ENCODE results near the gene TGFB1I1. TPM values are rescaled to one million over a fixed set of nuclear protein-coding genes. Genes with fewer than 3 reads are reported as not detected.
"Not testable (repeated sequence)": the region's sequence is repeated elsewhere in the genome, so short reads cannot be mapped to it uniquely, and the experiment has no call there.

The TGFB1I1 gene
- total RNA-seq, 8 experiments from 2014 or later, result 0.87 to 18.3 (median 3.0) TPM

- ATAC-seq (replicated peaks in 6 of 8); in situ Hi-C loops (cut with MboI; ENCODE audit: low pct_unique_long_range_greater_than_20kb in 2 of 9, low sequenced_read_pairs in 9 of 9, unreplicated experiment in 9 of 9); H3K27ac ChIP-seq; H3K4me3 ChIP-seq; H3K4me1 ChIP-seq (replicated peaks in 1 of 2): not testable (repeated sequence)
- WGBS, 10 experiments, result 51 to 88% (median 80%) methylated on average over 1 to 4 of the region's 4 CpGs; no CpG with 5 or more reads in 6 of the 10 experiments
These were observed 12.1 kb downstream of the TGFB1I1 start for GRCh38 chr16:31484048-31484447.

- Histone ChIP-seq H3K4me3 (no peak overlapping the region), H3K27ac (no peak overlapping the region), H3K4me1 (replicated peaks in 1 of 2) (peaks cover 0 to 6% of the 10 kb centered on the region in 2 donors)
- peak in 7 of 8 experiments; percentile 7 to 65 (median 15) for ATAC-seq (replicated peaks in 6 of 8)
- in situ Hi-C loops (cut with MboI; ENCODE audit: low pct_unique_long_range_greater_than_20kb in 2 of 9, low sequenced_read_pairs in 9 of 9, unreplicated experiment in 9 of 9), result no loop called here
- WGBS, 10 experiments, result 0 to 67% (median 11%) methylated on average over 1 to 5 of the region's 14 CpGs; no CpG with 5 or more reads in 1 of the 10 experiments
These were observed 12.7 kb downstream of the TGFB1I1 start for GRCh38 chr16:31484491-31485171.

GRCh38 chr16:31485571-31485970 lies 13.6 kb downstream of the TGFB1I1 start:
- 40 to 88% (median 58%) methylated on average over 1 to 11 of the region's 17 CpGs; no CpG with 5 or more reads in 4 of the 10 experiments for WGBS, 10 experiments
- Histone ChIP-seq H3K4me1 (replicated peaks in 1 of 2) (peaks cover 0 to 6% of the 10 kb centered on the region in 2 donors), H3K27ac (no peak overlapping the region), H3K4me3 (no peak overlapping the region)
- in situ Hi-C loops (cut with MboI; ENCODE audit: low pct_unique_long_range_greater_than_20kb in 2 of 9, low sequenced_read_pairs in 9 of 9, unreplicated experiment in 9 of 9), result no loop called here
- no peak for ATAC-seq (replicated peaks in 6 of 8)

GRCh38 chr16:31486045-31486444 lies 14.1 kb downstream of the TGFB1I1 start:
- in situ Hi-C loops (cut with MboI; ENCODE audit: low pct_unique_long_range_greater_than_20kb in 2 of 9, low sequenced_read_pairs in 9 of 9, unreplicated experiment in 9 of 9), result no loop called here
- WGBS, 10 experiments, result 81 to 100% (median 93%) methylated on average over 4 to 5 of the region's 5 CpGs; no CpG with 5 or more reads in 6 of the 10 experiments
- no peak overlapping the region for H3K4me3 ChIP-seq
- H3K27ac ChIP-seq, result no peak overlapping the region
- peaks cover 0 to 6% of the 10 kb centered on the region in 2 donors for H3K4me1 ChIP-seq (replicated peaks in 1 of 2)
- no peak for ATAC-seq (replicated peaks in 6 of 8)

DNA sequence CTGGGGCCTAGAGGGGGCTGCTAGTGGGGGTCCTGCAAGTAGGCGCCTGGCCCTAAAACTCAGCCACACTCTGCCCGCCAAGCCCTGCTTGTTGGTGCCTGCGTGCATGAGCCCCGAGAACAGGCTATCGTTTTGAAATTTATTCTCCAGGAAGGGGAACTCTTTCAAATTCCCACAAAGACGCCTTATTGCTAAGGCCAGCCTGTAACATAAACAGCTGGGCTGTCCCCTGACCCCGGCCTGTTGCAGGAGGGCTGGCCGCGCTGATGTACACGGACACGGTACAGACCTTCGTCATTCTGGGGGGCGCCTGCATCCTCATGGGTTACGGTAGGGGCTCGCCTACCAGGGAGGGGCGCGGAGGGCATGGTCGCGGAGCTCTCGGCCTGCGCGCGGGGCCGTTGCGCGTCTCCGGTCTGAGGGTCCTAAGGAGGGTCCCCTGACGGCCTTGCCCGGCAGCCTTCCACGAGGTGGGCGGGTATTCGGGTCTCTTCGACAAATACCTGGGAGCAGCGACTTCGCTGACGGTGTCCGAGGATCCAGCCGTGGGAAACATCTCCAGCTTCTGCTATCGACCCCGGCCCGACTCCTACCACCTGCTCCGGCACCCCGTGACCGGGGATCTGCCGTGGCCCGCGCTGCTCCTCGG lies 15.2 kb downstream of the TGFB1I1 start:
- peaks cover 0 to 6% of the 10 kb centered on the region in 2 donors for H3K4me1 ChIP-seq (replicated peaks in 1 of 2)
- ATAC-seq (replicated peaks in 6 of 8), result peak in 6 of 8 experiments; percentile 1 to 36 (median 33)
- WGBS, 10 experiments, result 0 to 100% (median 25%) methylated on average over 1 to 26 of the region's 48 CpGs; no CpG with 5 or more reads in 1 of the 10 experiments
- H3K27ac ChIP-seq, result no peak overlapping the region
- in situ Hi-C loops (cut with MboI; ENCODE audit: low pct_unique_long_range_greater_than_20kb in 2 of 9, low sequenced_read_pairs in 9 of 9, unreplicated experiment in 9 of 9), result no loop called here
- H3K4me3 ChIP-seq, result peak overlapping the region; percentile 30 to 44 (median 35)

GRCh38 chr16:31487720-31488467 lies 15.9 kb downstream of the TGFB1I1 start:
- Histone ChIP-seq H3K27ac (no peak overlapping the region), H3K4me3 (peak overlapping the region; percentile 30 to 44 (median 35)), H3K4me1 (replicated peaks in 1 of 2) (peaks cover 0 to 6% of the 10 kb centered on the region in 2 donors)
- in situ Hi-C loops (cut with MboI; ENCODE audit: low pct_unique_long_range_greater_than_20kb in 2 of 9, low sequenced_read_pairs in 9 of 9, unreplicated experiment in 9 of 9), result no loop called here
- peak; percentile 67 to 90 (median 86) for ATAC-seq (replicated peaks in 6 of 8)
- 0% methylated on average over 2 to 4 of the region's 60 CpGs; no CpG with 5 or more reads in 8 of the 10 experiments for WGBS, 10 experiments

DNA sequence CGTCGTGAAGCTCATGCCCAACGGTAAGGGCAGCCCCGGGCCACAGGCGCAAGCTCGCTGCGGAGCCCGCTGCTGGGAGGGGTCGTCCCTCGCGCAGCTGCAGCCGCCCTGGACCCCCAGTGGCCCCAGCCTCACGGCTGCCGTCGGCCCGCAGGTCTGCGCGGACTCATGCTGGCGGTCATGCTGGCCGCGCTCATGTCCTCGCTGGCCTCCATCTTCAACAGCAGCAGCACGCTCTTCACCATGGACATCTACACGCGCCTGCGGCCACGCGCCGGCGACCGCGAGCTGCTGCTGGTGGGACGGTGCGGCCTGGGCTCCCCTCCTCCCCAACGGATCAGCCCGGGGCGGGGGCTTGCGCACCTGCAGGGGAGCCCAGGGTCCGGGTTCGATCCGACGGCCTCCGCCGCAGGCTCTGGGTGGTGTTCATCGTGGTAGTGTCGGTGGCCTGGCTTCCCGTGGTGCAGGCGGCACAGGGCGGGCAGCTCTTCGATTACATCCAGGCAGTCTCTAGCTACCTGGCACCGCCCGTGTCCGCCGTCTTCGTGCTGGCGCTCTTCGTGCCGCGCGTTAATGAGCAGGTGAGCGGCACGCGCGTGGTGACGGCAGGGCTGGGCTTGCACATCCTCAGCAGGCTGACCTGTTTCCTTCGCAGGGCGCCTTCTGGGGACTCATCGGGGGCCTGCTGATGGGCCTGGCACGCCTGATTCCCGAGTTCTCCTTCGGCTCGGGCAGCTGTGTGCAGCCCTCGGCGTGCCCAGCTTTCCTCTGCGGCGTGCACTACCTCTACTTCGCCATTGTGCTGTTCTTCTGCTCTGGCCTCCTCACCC lies 16.7 kb downstream of the TGFB1I1 start:
- Histone ChIP-seq H3K27ac (no peak overlapping the region), H3K4me1 (replicated peaks in 1 of 2) (peaks cover 0 to 6% of the 10 kb centered on the region in 2 donors), H3K4me3 (peak overlapping the region; percentile 30 to 44 (median 35))
- in situ Hi-C loops (cut with MboI; ENCODE audit: low pct_unique_long_range_greater_than_20kb in 2 of 9, low sequenced_read_pairs in 9 of 9, unreplicated experiment in 9 of 9), result no loop called here
- ATAC-seq (replicated peaks in 6 of 8), result peak in 2 of 8 experiments; percentile 2 to 9
- 20 to 100% (median 87%) methylated on average over 1 to 7 of the region's 77 CpGs; no CpG with 5 or more reads in 6 of the 10 experiments for WGBS, 10 experiments

DNA sequence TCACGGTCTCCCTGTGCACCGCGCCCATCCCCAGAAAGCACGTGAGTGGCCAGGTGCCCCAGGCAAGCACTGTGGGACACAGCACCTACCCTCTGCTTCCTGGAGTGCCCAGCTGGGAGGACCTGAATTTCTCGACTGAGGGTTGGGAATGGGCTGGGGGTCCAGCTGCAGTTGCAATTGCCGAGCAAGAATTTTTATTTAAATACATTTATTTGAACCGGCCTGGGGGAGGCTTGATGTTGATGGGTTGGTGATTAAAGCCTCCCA lies 17.3 kb downstream of the TGFB1I1 start:
- WGBS, 10 experiments, result 86 to 100% (median 93%) methylated on average over 1 to 4 of the region's 7 CpGs; no CpG with 5 or more reads in 5 of the 10 experiments

GRCh38 chr16:31489616-31490584 lies 17.9 kb downstream of the TGFB1I1 start:
- no peak overlapping the region for H3K4me3 ChIP-seq
- in situ Hi-C loops (cut with MboI; ENCODE audit: low pct_unique_long_range_greater_than_20kb in 2 of 9, low sequenced_read_pairs in 9 of 9, unreplicated experiment in 9 of 9), result no loop called here
- WGBS, 10 experiments, result 62 to 92% (median 88%) methylated on average over 6 to 15 of the region's 22 CpGs; no CpG with 5 or more reads in 6 of the 10 experiments
- H3K27ac ChIP-seq, result no peak overlapping the region
- no peak for ATAC-seq (replicated peaks in 6 of 8)
- peaks cover 0 to under 1% of the 10 kb centered on the region in 2 donors for H3K4me1 ChIP-seq (replicated peaks in 1 of 2)

More for the DNA sequence above, 17.3 kb downstream of the TGFB1I1 start:
- H3K27ac ChIP-seq, result no peak overlapping the region
- no peak for ATAC-seq (replicated peaks in 6 of 8)
- in situ Hi-C loops (cut with MboI; ENCODE audit: low pct_unique_long_range_greater_than_20kb in 2 of 9, low sequenced_read_pairs in 9 of 9, unreplicated experiment in 9 of 9), result no loop called here
- no peak overlapping the region for H3K4me3 ChIP-seq
- peaks cover 0 to 6% of the 10 kb centered on the region in 2 donors for H3K4me1 ChIP-seq (replicated peaks in 1 of 2)

DNA sequence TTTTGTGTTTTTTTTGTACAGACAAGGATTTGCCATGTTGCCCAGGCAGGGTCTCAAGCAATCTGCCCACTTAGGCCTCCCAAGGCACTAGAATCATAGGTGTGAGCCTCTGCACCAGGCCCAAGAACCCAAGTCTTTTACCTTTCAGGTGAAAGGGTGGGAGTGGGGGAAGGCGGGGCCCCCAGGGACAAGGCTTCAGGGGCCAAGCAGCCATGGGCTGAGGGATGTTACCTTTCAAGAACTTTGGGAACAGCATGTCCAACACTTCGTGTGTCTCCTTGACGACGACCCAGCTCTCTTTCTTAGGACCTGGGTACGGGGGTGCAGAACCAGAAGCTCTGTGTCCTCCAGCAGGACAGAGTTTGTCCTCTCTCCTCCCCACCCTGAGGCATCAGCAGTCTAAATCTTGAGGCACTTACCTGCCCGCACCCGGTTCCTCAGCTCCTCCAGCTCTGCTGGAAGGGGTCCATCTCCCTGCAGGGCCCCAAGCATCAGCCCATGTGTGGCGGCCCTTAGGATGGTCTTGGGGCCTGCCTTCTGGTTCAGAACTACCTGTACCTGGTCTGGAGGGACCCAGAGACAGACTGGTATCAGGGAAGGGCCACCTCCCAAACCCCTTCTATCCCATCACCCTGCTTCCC lies 19.9 kb downstream of the TGFB1I1 start:
- no peak for ATAC-seq (replicated peaks in 6 of 8)
- in situ Hi-C loops (cut with MboI; ENCODE audit: low pct_unique_long_range_greater_than_20kb in 2 of 9, low sequenced_read_pairs in 9 of 9, unreplicated experiment in 9 of 9), result no loop called here
- Histone ChIP-seq H3K4me3 (no peak overlapping the region), H3K27ac (no peak overlapping the region), H3K4me1 (replicated peaks in 1 of 2) (no peaks in the 10 kb centered on the region)
- WGBS, 10 experiments, result 75 to 100% (median 92%) methylated on average over 1 to 5 of the region's 8 CpGs; no CpG with 5 or more reads in 6 of the 10 experiments

DNA sequence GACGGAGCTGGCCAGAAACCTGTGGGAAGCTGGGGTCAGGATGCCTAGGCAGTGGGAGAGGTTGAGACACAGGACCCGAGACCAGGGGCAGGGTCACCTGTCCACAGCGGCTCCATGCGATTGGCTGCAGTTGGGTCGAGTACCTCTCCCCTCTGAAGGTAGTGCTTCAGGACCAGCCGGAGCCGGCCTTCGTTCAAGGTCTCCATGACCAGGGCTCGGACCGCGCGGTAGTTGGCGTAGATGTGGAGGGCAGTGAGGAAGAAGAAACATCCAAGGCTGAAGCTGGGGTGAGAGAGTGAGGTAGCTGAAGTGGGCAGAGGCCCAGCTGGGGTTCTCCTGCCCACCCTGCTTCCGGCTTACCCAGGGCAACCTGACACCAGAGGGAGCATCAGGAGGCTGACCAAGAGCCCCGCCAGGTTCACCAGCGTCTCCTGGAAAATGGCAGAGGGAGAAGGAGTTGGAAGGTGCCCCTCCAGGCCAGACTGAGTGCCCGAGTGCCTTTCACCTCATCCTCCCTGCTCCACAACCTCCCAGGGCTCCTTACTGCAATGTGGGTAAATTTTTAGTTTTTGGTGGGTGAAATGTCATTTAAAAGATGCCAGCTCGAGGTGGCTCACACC lies 21.7 kb downstream of the TGFB1I1 start:
- WGBS, 10 experiments, result 40 to 100% methylated on average over 1 of the region's 18 CpGs; no CpG with 5 or more reads in 8 of the 10 experiments
- Histone ChIP-seq H3K4me3 (no peak overlapping the region), H3K27ac (no peak overlapping the region), H3K4me1 (replicated peaks in 1 of 2) (no peaks in the 10 kb centered on the region)
- ATAC-seq (replicated peaks in 6 of 8), result no peak
- in situ Hi-C loops (cut with MboI; ENCODE audit: low pct_unique_long_range_greater_than_20kb in 2 of 9, low sequenced_read_pairs in 9 of 9, unreplicated experiment in 9 of 9), result no loop called here
